RWPE2 (cell line): ENCODE results near the gene SLC7A4.
"Not testable (repeated sequence)": the region's sequence is repeated elsewhere in the genome, so short reads cannot be mapped to it uniquely, and the experiment has no call there.

Source experiments
- ATAC-seq: fragments of 200-7000 bp; cut with Tn5 transposase; 3 replicates; pipeline ENCODE4 v1.9.1; 2021; ENCODE audit warnings: low read depth
- DNase-seq: peaks from one replicate; pipeline ENCODE4 v3.0.0-alpha.2; 2020; ENCODE audit warnings: low spot score
- H3K27ac ChIP-seq: fragments of 450-650 bp; 2 replicates; pipeline ENCODE4 v1.5.1; 2017; ENCODE audit warnings: mild to moderate bottlenecking; ENCODE audit not compliant: poor library complexity, severe bottlenecking
- H3K27me3 ChIP-seq: fragments of 250-450 bp; sonication (Bioruptor Pico); 2 replicates; pipeline ENCODE4 v1.5.1; 2021; ENCODE audit warnings: mild to moderate bottlenecking, moderate library complexity; ENCODE audit not compliant: insufficient read depth, poor library complexity, severe bottlenecking
- H3K36me3 ChIP-seq: fragments of 250-450 bp; sonication (Bioruptor Pico); 2 replicates; pipeline ENCODE4 v1.5.1; 2020; ENCODE audit warnings: low read depth, mild to moderate bottlenecking, moderate library complexity
- H3K4me1 ChIP-seq: fragments of 250-450 bp; sonication (Bioruptor Pico); 2 replicates; pipeline ENCODE4 v1.5.1; 2021; ENCODE audit warnings: mild to moderate bottlenecking, moderate library complexity; ENCODE audit not compliant: insufficient read depth, poor library complexity, severe bottlenecking
- H3K4me3 ChIP-seq: fragments of 250-450 bp; sonication (Bioruptor Pico); 2 replicates; pipeline ENCODE4 v1.5.1; 2021; ENCODE audit warnings: mild to moderate bottlenecking, moderate library complexity; ENCODE audit not compliant: severe bottlenecking
- H3K9me3 ChIP-seq: fragments of 250-450 bp; sonication (Bioruptor Pico); 2 replicates; pipeline ENCODE4 v1.5.1; 2021; ENCODE audit warnings: mild to moderate bottlenecking, moderate library complexity; ENCODE audit not compliant: severe bottlenecking
- TF ChIP-seq, protein P1 (sequence below): fragments of 450-650 bp; IDR thresholded peaks from one replicate; pipeline ENCODE4 v1.5.1; 2017; ENCODE audit warnings: mild to moderate bottlenecking, moderate library complexity; ENCODE audit not compliant: poor library complexity, severe bottlenecking

The SLC7A4 gene

DNA sequence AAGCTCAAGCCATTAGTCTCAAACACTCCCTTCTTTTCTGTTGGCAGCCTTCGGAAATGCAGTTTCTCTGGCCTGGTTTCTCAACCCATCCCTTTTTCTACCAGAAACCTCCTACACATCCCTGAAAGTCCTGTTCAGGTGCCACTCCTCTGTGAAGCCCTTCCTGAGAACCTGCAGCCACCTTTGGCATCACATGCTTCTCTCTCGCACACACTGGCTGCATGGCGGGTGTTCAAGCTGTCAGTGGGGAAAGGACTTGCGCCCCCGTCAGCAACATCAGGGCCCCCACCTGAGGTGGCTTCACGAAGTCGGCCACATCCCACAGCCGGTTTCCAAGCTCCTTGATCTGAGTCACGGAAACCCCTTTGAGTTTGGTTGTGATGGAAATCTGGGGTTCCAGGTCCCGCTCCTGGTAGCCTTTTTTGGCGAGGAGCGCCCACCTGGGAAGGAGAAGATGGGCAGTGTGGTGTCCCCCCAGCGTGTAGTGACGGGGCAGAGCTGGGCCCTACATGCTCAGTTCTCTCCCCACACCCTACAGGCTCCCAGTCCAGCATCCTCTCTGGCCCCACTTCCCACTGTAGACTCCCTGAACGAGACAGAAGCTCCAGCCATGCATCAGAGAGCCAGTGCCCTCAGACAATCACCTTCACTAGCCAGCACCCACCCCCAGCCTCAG, 11.6 kb upstream of the SLC7A4 start:
- Histone ChIP-seq H3K9me3 (peaks cover 2% of the 10 kb centered on the region), H3K4me1 (peaks cover 13% of the 10 kb centered on the region), H3K27ac (no peak overlapping the region), H3K4me3 (no peak overlapping the region), H3K27me3 (no peaks in the 10 kb centered on the region), H3K36me3 (no peaks in the 10 kb centered on the region)
- ATAC-seq (no peak), DNase-seq (no peak)
- TF ChIP-seq, protein P1, sequence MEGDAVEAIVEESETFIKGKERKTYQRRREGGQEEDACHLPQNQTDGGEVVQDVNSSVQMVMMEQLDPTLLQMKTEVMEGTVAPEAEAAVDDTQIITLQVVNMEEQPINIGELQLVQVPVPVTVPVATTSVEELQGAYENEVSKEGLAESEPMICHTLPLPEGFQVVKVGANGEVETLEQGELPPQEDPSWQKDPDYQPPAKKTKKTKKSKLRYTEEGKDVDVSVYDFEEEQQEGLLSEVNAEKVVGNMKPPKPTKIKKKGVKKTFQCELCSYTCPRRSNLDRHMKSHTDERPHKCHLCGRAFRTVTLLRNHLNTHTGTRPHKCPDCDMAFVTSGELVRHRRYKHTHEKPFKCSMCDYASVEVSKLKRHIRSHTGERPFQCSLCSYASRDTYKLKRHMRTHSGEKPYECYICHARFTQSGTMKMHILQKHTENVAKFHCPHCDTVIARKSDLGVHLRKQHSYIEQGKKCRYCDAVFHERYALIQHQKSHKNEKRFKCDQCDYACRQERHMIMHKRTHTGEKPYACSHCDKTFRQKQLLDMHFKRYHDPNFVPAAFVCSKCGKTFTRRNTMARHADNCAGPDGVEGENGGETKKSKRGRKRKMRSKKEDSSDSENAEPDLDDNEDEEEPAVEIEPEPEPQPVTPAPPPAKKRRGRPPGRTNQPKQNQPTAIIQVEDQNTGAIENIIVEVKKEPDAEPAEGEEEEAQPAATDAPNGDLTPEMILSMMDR = no peak

DNA sequence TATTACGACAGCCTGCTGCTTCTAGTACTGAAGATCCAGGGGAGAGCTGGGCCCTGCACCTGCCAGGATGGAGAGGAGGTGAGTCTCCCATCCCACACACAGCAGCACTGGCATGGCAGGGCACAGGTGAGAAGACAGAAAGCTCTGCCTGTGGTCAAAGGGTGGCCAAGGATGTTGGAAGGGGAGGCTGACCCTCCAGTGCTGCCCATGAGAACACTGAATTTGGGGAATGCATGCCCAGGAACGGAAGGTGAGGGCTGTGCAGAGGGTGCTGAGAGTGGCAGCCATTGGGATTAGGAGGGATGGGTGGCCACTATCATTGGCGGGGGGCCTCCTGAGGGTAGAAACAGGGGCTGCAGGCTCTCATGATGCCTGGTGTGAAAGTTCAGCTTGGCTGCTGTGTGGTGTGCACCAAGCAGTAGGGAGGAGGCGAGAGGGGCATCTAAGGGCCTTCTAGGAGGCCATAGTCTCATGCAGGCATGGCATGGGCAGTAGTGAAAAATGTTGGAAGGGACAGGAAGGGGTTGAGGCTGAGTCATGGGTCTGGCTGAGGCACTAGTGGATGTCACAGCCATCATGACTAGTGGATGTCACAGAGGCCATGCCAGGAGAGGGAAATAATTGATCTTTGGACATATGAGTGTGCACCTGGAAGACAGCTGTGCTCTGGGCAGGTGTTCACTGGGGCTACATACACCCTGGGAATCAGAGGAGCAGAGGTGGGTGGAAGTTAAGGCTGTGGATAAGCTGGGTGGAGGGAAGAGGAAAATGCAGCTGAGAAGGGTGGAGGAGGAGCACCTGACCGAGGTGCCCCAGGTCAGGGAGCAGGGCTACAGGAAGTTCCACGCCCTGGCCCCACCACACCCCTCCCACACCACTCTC, 10.9 kb upstream of the SLC7A4 start:
- H3K36me3 ChIP-seq = no peaks in the 10 kb centered on the region
- ATAC-seq (no peak), DNase-seq (no peak)
- H3K4me3 ChIP-seq = no peak overlapping the region
- TF ChIP-seq, protein P1 = no peak
- peaks cover 2% of the 10 kb centered on the region for H3K9me3 ChIP-seq
- no peak overlapping the region for H3K27ac ChIP-seq
- peaks cover 16% of the 10 kb centered on the region for H3K4me1 ChIP-seq
- H3K27me3 ChIP-seq = no peaks in the 10 kb centered on the region

DNA sequence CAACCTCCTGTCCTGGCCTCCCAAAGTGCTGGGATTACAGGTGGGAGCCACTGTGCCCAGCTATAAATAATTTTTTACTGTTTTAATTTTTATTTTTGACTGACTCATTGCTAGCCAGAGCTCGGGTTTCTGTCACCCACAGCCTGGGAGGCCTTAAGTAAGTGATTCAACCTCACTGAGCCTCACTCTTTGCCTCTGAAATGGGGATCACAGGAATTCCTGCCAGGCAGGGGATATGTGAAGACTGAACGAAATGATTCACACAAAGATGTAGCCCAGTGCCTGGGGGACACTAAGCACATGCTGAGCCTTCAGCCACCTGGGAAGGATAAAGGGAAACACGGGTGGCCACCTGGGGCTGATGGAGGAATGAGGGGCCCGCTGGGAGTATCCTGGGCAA, 9.6 kb upstream of the SLC7A4 start:
- peaks cover 2% of the 10 kb centered on the region for H3K9me3 ChIP-seq
- no peak overlapping the region for H3K4me3 ChIP-seq
- TF ChIP-seq, protein P1 = no peak
- no peaks in the 10 kb centered on the region for H3K36me3 ChIP-seq
- ATAC-seq = no peak
- DNase-seq = no peak
- H3K27ac ChIP-seq = no peak overlapping the region
- no peaks in the 10 kb centered on the region for H3K27me3 ChIP-seq
- H3K4me1 ChIP-seq = peaks cover 24% of the 10 kb centered on the region

DNA sequence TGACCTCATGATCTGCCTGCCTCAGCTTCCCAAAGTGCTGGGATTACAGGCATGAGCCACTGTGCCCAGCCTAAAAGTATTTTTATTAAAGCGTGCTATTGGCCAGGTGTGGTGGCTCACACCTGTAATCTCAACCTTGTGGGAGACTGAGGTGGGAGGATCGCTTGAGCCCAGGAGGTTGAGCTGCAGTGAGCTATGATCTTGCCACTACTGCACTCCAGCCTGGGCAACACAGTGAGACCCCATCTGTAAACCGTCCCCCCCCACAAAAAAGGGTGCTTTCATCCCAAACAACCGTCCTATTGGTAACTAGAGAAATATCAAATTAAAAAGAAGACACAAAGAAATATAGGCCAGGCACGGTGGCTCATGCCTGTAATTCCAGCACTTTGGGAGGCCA, 6.8 kb upstream of the SLC7A4 start:
- ATAC-seq, H3K36me3 ChIP-seq, H3K27ac ChIP-seq, DNase-seq, H3K27me3 ChIP-seq, H3K4me3 ChIP-seq, H3K9me3 ChIP-seq: not testable (repeated sequence)
- H3K4me1 ChIP-seq = peaks cover 18% of the 10 kb centered on the region

DNA sequence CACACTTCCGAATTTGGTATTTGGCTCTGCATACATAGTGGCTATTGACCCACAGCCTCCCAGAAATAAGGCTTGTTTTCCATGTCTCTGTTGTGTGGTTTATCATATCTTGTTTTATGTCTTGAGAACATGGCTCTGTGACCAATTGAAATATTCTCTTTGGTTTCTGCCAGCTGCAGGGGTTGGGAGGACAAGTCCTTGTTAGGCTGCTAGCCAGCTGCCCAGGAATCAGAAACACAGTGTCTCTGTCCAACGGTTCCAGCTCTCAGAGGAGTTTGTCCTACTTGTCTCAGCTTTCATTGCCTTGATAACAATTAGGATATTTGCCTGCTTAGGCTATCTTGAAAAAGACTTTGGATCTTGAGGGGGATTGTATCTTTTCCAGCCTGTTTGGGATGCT, 6.0 kb upstream of the SLC7A4 start:
- Histone ChIP-seq H3K36me3 (no peaks in the 10 kb centered on the region), H3K27me3 (no peaks in the 10 kb centered on the region), H3K4me3 (no peak overlapping the region), H3K9me3 (peaks cover 2% of the 10 kb centered on the region), H3K27ac (peak overlapping the region; percentile 62), H3K4me1 (peaks cover 12% of the 10 kb centered on the region)
- DNase-seq (no peak), ATAC-seq (no peak)
- TF ChIP-seq, protein P1 = no peak
